NCI-H1105 treated with DMSO at 0.1 percent for 48 hours (cell line): ENCODE results near the gene TMEM235.

Experiments
- DNase-seq: peaks from one replicate; lab custom pipeline; 2025; lab: John Stamatoyannopoulos, UW

Gene TMEM235

DNA sequence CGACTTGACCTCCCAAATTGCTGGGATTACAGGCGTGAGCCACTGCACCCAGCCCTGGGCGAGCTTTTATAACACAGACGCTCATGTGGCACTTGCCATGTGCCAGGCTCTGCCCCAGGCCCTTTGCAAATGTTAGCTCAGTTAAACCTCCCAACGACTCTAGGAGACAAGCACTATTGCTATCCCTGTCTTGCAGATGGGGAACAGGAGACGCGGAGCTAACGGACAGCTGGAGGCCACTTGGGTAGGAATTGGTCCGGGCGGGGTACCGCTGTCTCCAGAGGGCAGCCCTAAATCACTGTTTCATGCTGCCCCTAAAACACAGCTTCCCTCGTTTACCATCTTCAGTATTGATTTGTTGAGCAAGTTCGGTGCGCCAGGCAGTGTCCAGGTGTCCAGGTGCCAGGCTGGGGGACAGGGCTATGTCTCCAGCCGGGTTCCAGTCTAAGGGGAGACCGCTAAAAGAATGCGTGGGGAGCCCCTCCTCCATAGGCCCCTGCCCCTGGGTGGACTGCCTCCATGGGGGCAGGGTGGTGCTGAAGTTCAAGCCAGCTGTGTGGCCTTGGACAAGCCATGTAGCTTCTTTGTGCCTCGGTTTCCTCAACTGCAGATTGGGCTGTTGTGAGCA lies 23.7 kb downstream of the TMEM235 start:
- DNase-seq, result no peak

DNA sequence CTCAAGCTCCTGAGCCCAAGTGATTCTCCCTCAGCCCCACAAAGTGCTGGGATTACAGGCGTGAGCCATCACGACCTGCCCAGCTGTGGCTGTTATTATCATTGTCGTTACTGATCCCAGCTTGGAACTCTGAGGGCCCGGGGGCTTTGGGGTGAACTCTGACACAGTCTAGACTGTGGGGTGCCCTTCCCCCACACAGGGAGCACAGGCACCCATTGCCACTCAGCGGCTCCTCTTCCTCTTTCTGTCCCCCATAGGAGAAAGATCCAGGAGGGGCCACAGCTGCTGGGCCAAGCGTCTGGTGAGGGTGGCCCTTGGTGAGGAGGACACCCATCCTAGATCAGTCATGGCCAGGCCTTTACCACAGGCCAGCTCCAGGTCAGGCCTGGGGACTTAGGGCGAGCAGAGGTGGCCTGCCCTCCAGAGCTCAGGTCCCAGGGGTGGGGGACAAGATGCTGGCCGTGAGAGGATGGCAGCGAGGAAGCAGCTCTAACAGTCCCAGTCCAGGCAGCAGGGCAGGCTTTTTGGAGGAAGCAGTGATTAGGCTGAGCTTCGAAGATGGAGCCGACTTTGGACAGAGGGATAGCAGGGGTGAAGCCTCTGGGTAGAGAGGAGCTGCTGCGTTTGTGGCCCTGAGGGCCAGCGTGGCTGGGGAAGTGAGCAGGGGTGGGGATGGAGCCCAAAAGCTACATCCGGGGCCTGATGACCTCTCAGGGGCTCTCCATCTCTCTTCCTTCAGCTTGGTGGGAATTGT lies 24.7 kb downstream of the TMEM235 start:
- no peak for DNase-seq

DNA sequence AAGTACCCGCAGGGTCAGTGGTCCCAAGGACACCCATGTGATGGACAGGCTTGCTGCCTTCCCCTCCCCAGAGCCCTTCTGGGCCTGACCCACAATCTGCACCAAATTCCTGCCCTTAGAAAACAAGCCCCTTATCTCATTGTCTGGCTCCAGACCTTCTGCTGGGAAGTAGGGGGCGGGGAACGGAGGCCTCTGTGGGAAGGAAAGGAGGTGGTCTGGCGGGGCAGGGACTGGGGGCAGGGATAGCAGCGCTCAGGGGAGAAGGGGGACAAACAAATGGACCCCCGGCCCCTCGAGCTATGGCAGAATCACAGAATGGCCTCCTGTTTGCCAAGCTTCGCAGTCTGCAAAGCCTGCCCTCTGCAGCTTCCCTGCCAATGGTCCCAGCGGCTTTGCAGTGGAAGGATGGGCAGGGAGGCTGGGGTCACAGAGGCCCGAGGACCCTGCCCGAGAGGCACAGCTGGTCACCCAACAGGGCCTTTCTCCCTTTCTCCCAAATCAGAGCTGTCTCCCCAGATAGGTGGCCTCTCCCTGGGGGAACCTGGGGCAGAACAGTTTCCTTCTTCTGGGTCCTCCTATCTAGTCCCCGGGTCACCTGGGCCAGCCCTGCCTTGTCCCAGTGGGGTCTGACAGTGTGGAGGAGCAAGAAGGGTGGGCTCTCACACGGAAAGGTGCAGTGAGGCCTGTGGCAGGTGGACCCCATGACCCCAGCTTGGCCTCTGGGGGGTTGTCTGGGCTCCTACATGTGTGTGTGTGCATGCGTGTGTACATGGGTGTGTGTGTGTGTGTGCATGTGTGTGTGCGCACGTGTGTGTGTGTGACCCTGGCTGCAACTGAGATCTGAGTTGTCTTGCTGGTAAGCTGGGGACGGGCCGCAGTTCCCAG lies 25.5 kb downstream of the TMEM235 start:
- no peak for DNase-seq

DNA sequence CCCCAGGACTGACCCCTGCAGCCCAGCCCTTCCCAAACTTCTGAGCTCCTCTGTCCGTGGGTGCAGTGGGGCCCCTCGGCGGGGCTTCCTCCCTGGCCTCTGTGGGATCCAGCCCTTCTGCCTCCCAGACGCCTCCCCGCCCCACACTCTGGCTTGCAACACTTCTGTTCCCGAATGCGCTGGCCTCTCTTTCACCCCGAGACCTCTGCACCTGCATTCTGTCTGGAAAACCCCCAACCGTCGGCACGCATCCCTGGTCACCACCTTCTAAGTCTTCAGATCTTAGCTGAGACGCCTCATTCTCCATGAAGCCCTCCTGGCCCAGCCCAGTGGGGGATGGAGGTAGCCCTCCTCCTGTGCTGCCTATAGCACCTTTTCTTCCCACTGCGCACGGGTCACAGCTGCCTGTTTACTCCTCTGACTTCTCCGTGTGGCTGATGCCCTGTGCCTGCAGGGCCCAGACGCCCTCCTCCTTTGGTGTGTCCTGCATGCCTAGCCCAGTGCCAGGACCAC lies 26.4 kb downstream of the TMEM235 start:
- no peak for DNase-seq

GRCh38 chr17:78258323-78259191 lies 27.1 kb downstream of the TMEM235 start:
- DNase-seq, result no peak

DNA sequence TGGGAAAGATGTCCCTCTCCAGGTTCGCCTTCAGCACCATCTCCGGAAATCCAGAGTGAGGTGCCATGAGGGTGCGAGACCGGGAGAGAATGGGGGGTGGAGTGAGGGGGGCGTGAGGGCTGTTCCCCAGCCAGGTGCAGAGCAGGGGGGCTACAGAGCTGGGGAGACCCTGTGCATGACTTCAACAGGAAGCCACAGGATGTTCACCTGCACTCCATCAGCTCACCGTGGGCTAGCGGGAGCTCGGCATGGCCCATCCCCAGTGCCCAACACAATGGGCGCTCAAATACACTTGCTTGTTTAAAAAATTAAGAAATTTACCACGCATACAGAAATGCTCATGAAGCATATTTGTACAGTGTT lies 27.7 kb downstream of the TMEM235 start:
- no peak for DNase-seq

DNA sequence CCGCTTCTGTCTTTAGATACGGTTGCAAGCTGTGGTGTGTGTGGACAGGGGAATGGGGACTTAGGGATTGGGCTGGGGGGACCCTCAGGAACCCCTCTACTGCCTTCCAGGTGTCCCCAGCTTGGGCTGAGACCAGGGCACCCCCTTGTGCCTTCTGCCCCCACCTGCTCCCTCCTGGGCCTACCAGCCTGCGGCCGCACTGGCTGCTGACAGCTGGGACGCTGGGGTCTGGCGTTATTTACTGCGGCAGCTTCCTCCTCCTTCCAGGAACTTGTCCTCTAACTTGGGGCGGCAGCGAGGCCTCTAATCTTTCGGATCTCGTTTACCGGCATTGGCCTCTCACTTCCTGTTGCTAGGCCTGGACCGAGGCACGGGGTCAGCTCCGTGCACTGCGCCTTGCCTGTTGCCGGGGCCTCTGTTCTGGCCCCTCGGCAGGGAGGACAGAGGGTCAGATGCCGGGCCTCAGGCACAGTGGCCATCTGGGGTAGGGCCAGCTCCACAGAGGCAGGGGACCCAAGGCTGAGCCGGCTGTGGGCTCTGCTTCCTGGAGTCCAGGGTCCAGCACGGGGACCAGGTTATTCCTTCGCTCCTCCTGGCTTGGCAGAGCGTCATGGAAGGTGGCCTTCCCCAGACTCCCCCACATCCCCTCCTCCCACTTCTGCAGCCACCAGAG lies 31.8 kb downstream of the TMEM235 start:
- no peak for DNase-seq

GRCh38 chr17:78263736-78264340 lies 32.4 kb downstream of the TMEM235 start:
- DNase-seq, result no peak

- no peak for DNase-seq
These were observed 33.2 kb downstream of the TMEM235 start for GRCh38 chr17:78264590-78264989.

GRCh38 chr17:78265121-78265520 lies 33.7 kb downstream of the TMEM235 start:
- no peak for DNase-seq

DNA sequence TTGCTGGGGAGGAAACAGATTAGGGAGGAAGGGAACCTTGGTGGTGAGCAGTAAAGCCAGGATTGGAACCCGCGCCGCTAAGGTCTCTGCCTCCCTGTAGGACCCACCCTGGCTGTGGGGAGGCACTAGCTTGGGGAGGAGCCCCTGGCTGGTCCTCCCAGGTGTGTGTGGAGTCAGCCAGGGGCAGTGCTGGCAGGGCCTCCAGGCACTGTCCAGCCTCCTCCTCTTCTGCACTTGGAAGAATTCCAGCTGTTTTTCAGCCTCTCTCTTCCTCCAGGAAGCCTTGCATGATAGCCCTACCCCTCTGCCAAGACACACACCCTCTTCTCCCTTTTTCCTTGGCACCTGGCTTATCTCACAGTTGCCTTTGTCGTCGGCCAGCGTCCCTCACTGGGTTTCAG lies 34.8 kb downstream of the TMEM235 start:
- no peak for DNase-seq

DNA sequence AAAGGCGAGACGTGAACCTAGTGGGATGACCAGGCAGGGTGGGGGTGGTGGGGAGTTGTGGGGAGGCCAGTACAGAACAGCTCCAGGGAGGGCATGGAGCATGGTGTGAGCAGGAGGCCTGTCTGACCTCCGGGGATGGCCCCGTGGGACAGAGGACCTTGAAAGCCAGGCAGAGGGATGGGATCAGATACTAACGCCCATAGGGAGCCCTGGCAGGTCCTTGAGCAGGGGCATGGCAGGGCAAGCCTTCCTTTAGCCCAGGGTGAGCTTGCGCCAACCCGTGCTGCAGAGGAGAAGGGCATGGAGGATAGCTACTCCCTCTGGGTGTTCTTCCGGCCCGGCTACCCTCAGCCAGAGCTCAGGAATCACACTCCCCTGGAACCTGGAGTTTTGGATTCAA lies 35.3 kb downstream of the TMEM235 start:
- DNase-seq, result no peak

- no peak for DNase-seq
These were observed 36.0 kb downstream of the TMEM235 start for GRCh38 chr17:78267253-78268073.

DNA sequence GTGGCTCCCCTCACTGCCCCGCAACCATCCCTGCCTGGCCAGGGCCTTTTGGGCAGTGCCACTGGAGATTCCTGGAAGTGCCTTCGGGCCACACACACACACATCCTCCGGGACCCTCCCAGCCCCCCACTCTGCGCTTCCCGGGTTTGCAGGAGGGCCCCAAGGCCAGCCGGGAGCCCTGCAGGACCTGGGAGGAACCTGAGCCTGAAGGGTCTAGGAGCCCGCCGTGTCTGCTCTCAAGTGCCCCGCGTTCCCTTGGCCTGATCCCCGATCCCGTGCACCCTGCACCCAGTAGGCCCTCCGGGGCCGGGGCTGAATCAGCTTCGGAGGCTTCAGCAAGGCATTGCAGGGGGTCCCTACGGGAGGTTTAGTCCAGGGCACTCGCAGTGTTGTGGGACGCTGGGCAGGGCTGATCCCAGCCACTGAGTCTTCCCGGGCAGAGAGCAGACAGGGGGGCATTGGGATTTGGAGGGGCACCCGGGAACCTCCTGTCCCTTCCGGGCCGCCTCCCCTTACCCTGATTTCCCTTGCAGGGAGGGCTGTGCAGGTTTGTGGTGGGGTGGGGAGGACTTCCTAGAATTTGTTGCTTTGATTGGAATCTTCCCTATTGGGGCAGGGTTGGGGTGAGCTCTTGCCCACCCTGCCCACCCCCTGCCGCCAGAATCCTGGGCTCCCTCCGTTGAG lies 36.9 kb downstream of the TMEM235 start:
- no peak for DNase-seq

- no peak for DNase-seq
These were observed 37.8 kb downstream of the TMEM235 start for GRCh38 chr17:78268951-78269905.

DNA sequence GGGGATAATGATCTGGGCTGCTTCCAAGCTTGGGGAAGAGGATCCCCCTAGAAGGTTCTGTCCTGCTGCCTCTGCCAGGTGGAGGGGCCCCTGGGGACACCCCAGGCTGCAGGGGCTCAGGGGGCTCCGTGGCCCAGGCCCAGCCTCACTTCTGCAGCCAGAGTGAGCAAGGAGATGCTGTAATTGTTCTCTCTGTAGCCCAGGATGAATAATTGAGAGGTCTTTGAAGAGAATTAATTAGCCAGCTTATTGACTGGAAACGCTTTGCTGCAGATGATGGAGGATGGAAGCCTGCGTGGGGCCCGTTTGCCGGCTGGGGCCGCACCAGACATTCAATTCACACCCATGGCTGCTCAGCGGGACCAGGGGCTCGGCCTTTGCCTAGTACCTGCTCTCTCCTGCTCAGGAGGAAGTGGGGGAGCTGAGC lies 38.5 kb downstream of the TMEM235 start:
- no peak for DNase-seq

GRCh38 chr17:78271419-78272170 lies 40.2 kb downstream of the TMEM235 start:
- DNase-seq, result no peak
